Mesendoderm (in vitro differentiated cells): ENCODE measurements around the gene PDE6G.
A peak's percentile ranks its signal among the peaks of the same experiment; 100 is the strongest.

Experiments
- DNase-seq: peaks from one replicate; pipeline ENCODE4 v3.0.0; 2013
- H2AK5ac ChIP-seq: 2 replicates; pipeline ENCODE4 v1.6.1; 2013; ENCODE audit warnings: low read length, inconsistent platforms
- H2BK120ac ChIP-seq: 2 replicates; pipeline ENCODE4 v1.6.1; 2013; ENCODE audit warnings: low read depth, mild to moderate bottlenecking, low read length, moderate library complexity, mixed read lengths
- H2BK15ac ChIP-seq: replicated peaks from 2 replicates; pipeline ENCODE4 v1.6.1; 2013; ENCODE audit warnings: low read depth, mild to moderate bottlenecking, moderate library complexity
- H2BK5ac ChIP-seq: 2 replicates; pipeline ENCODE4 v1.6.1; 2013; ENCODE audit warnings: low read length, inconsistent platforms
- H3K18ac ChIP-seq: 2 replicates; pipeline ENCODE4 v1.6.1; 2013; ENCODE audit warnings: mild to moderate bottlenecking, low read length, mixed read lengths
- H3K23ac ChIP-seq: one replicate; pipeline ENCODE4 v1.6.1; 2013; ENCODE audit warnings: low read length
- H3K27ac ChIP-seq: 2 replicates; pipeline ENCODE4 v1.5.1; 2013; ENCODE audit warnings: low read depth, mild to moderate bottlenecking, inconsistent platforms, low read length, moderate library complexity
- H3K27me3 ChIP-seq: 2 replicates; pipeline ENCODE4 v1.6.1; 2013; ENCODE audit warnings: low read length, control low read depth, mild to moderate bottlenecking, inconsistent platforms; ENCODE audit not compliant: insufficient read depth, poor library complexity
- H3K36me3 ChIP-seq: 2 replicates; pipeline ENCODE4 v1.6.1; 2013; ENCODE audit warnings: low read length, inconsistent platforms; ENCODE audit not compliant: control insufficient read depth, insufficient read depth
- H3K4ac ChIP-seq: one replicate; pipeline ENCODE4 v1.6.1; 2013; ENCODE audit warnings: low read depth, mild to moderate bottlenecking, low read length, moderate library complexity
- H3K4me1 ChIP-seq: 2 replicates; pipeline ENCODE4 v1.6.1; 2013; ENCODE audit warnings: low read depth, low read length, inconsistent platforms; ENCODE audit not compliant: control insufficient read depth
- H3K4me2 ChIP-seq: 2 replicates; pipeline ENCODE4 v1.6.1; 2013; ENCODE audit warnings: low read length
- H3K4me3 ChIP-seq: 2 replicates; pipeline ENCODE4 v1.5.1; 2013; ENCODE audit warnings: mild to moderate bottlenecking, low read length
- H3K56ac ChIP-seq: one replicate; pipeline ENCODE4 v1.6.1; 2013; ENCODE audit warnings: low read length
- H3K79me1 ChIP-seq: 2 replicates; pipeline ENCODE4 v1.6.1; 2013; ENCODE audit warnings: low read length, inconsistent platforms
- H3K79me2 ChIP-seq: 2 replicates; pipeline ENCODE4 v1.6.1; 2013; ENCODE audit warnings: mild to moderate bottlenecking, low read length; ENCODE audit not compliant: control insufficient read depth, insufficient read depth
- H3K9ac ChIP-seq: 2 replicates; pipeline ENCODE4 v1.6.1; 2013; ENCODE audit warnings: low read length, inconsistent platforms
- H4K5ac ChIP-seq: one replicate; pipeline ENCODE4 v1.6.1; 2013; ENCODE audit warnings: low read length
- H4K8ac ChIP-seq: one replicate; pipeline ENCODE4 v1.6.1; 2013; ENCODE audit warnings: low read depth, mild to moderate bottlenecking, control low read depth, low read length, moderate library complexity
- WGBS: extraction: QIAGEN DNeasy Blood & Tissue Kit; methylation state at CpG from one replicate; pipeline ENCODE4 v1.1.7; 2013; ENCODE audit warnings: low lambda C conversion rate, missing lambda C conversion rate; ENCODE audit not compliant: insufficient coverage; ENCODE audit errors: extremely low coverage; 5-methylcytosine and 5-hydroxymethylcytosine counted together

Gene PDE6G

GRCh38 chr17:81647640-81648012, 8.7 kb downstream of the PDE6G start:
- no peaks in the 10 kb centered on the region for H3K36me3 ChIP-seq
- H2BK15ac ChIP-seq: no peak overlapping the region
- no peak overlapping the region for H2BK120ac ChIP-seq
- no peaks in the 10 kb centered on the region for H3K79me2 ChIP-seq
- H3K27ac ChIP-seq: no peak overlapping the region
- H3K56ac ChIP-seq: peak overlapping the region; percentile 35
- no peak overlapping the region for H3K18ac ChIP-seq
- no peak overlapping the region for H4K5ac ChIP-seq
- peak overlapping the region; percentile 28 for H3K4me2 ChIP-seq
- H2AK5ac ChIP-seq: no peak overlapping the region
- no CpG with 5 or more reads among the region's 21 CpGs for WGBS
- H3K4ac ChIP-seq: no peak overlapping the region
- no peak overlapping the region for H4K8ac ChIP-seq
- H3K4me1 ChIP-seq: no peaks in the 10 kb centered on the region
- no peak overlapping the region for H2BK5ac ChIP-seq
- no peak overlapping the region for H3K4me3 ChIP-seq
- H3K9ac ChIP-seq: no peak overlapping the region
- no peaks in the 10 kb centered on the region for H3K79me1 ChIP-seq
- no peak overlapping the region for H3K23ac ChIP-seq
- DNase-seq: no peak
- peaks cover 5% of the 10 kb centered on the region for H3K27me3 ChIP-seq

- no peak overlapping the region for H3K27ac ChIP-seq
- DNase-seq: no peak
- no peak overlapping the region for H3K4me3 ChIP-seq
- H2BK5ac ChIP-seq: no peak overlapping the region
- no peaks in the 10 kb centered on the region for H3K36me3 ChIP-seq
- peaks cover 5% of the 10 kb centered on the region for H3K27me3 ChIP-seq
- no peak overlapping the region for H3K4me2 ChIP-seq
- no peak overlapping the region for H4K5ac ChIP-seq
- H3K79me1 ChIP-seq: no peaks in the 10 kb centered on the region
- no peak overlapping the region for H3K56ac ChIP-seq
- WGBS: no CpG with 5 or more reads among the region's 12 CpGs
- H3K79me2 ChIP-seq: no peaks in the 10 kb centered on the region
- no peak overlapping the region for H2AK5ac ChIP-seq
- H3K23ac ChIP-seq: no peak overlapping the region
- no peak overlapping the region for H3K18ac ChIP-seq
- no peak overlapping the region for H3K9ac ChIP-seq
- no peak overlapping the region for H3K4ac ChIP-seq
- no peak overlapping the region for H2BK15ac ChIP-seq
- H4K8ac ChIP-seq: no peak overlapping the region
- H3K4me1 ChIP-seq: no peaks in the 10 kb centered on the region
- H2BK120ac ChIP-seq: no peak overlapping the region
Observed at GRCh38 chr17:81646869-81647600, 9.3 kb downstream of the PDE6G start.

GRCh38 chr17:81644976-81645952, 11.1 kb downstream of the PDE6G start:
- H3K36me3 ChIP-seq: no peaks in the 10 kb centered on the region
- H2AK5ac ChIP-seq: no peak overlapping the region
- no peak overlapping the region for H3K27ac ChIP-seq
- no peaks in the 10 kb centered on the region for H3K4me1 ChIP-seq
- no peak overlapping the region for H4K5ac ChIP-seq
- peaks cover 5% of the 10 kb centered on the region for H3K27me3 ChIP-seq
- H4K8ac ChIP-seq: no peak overlapping the region
- no peaks in the 10 kb centered on the region for H3K79me1 ChIP-seq
- H2BK15ac ChIP-seq: no peak overlapping the region
- no peak overlapping the region for H3K23ac ChIP-seq
- no peak overlapping the region for H3K18ac ChIP-seq
- no peak overlapping the region for H3K4ac ChIP-seq
- H3K56ac ChIP-seq: no peak overlapping the region
- no peak overlapping the region for H3K4me3 ChIP-seq
- no peak overlapping the region for H2BK5ac ChIP-seq
- H3K79me2 ChIP-seq: no peaks in the 10 kb centered on the region
- DNase-seq: no peak
- H3K4me2 ChIP-seq: no peak overlapping the region
- H3K9ac ChIP-seq: no peak overlapping the region
- H2BK120ac ChIP-seq: no peak overlapping the region
- no CpG with 5 or more reads among the region's 29 CpGs for WGBS

GRCh38 chr17:81644496-81644895, 11.8 kb downstream of the PDE6G start:
- no peak overlapping the region for H3K9ac ChIP-seq

GRCh38 chr17:81641825-81642489, 14.4 kb downstream of the PDE6G start:
- H3K4me2 ChIP-seq: no peak overlapping the region
- no CpG with 5 or more reads among the region's 17 CpGs for WGBS
- no peak overlapping the region for H2AK5ac ChIP-seq
- no peak overlapping the region for H3K56ac ChIP-seq
- no peak overlapping the region for H4K5ac ChIP-seq
- no peak overlapping the region for H2BK120ac ChIP-seq
- H3K4ac ChIP-seq: no peak overlapping the region
- H3K27me3 ChIP-seq: no peaks in the 10 kb centered on the region
- no peak overlapping the region for H3K18ac ChIP-seq
- H2BK15ac ChIP-seq: no peak overlapping the region
- no peaks in the 10 kb centered on the region for H3K79me2 ChIP-seq
- no peak overlapping the region for H3K4me3 ChIP-seq
- no peak overlapping the region for H3K27ac ChIP-seq
- H3K36me3 ChIP-seq: no peaks in the 10 kb centered on the region
- H3K9ac ChIP-seq: no peak overlapping the region
- no peak overlapping the region for H4K8ac ChIP-seq
- DNase-seq: peak; percentile 31
- no peak overlapping the region for H3K23ac ChIP-seq
- H3K4me1 ChIP-seq: no peaks in the 10 kb centered on the region
- H2BK5ac ChIP-seq: no peak overlapping the region
- H3K79me1 ChIP-seq: no peaks in the 10 kb centered on the region

More at GRCh38 chr17:81644496-81644895, 11.8 kb downstream of the PDE6G start:
- Histone ChIP-seq H2BK120ac (no peak overlapping the region), H3K36me3 (no peaks in the 10 kb centered on the region), H3K23ac (no peak overlapping the region), H2BK15ac (no peak overlapping the region), H2BK5ac (no peak overlapping the region), H4K5ac (no peak overlapping the region), H3K18ac (no peak overlapping the region), H2AK5ac (no peak overlapping the region), H3K4me3 (no peak overlapping the region), H3K56ac (no peak overlapping the region), H3K27ac (no peak overlapping the region), H3K79me2 (no peaks in the 10 kb centered on the region), H3K27me3 (peaks cover 5% of the 10 kb centered on the region), H3K4me2 (no peak overlapping the region), H4K8ac (no peak overlapping the region), H3K4ac (no peak overlapping the region), H3K4me1 (no peaks in the 10 kb centered on the region), H3K79me1 (no peaks in the 10 kb centered on the region)
- WGBS: no CpG with 5 or more reads among the region's 15 CpGs
- no peak for DNase-seq
